Keratinocyte (primary cell): ENCODE measurements around the gene MAP7.

Experiments used
- EZH2 ChIP-seq: IDR thresholded peaks from one replicate; pipeline ENCODE4 v1.6.1; 2012; ENCODE audit warnings: inconsistent platforms, mild to moderate bottlenecking, low read length, moderate library complexity
- TF ChIP-seq, protein P1 (sequence below), 3 experiments: IDR thresholded peaks in 1 of 3; conservative IDR thresholded peaks in 1 of 3; optimal IDR thresholded peaks in 1 of 3; 2 replicates in 2 of 3; 3 replicates in 1 of 3; pipeline versions ENCODE3 to v1.5.1; 2011; ENCODE audit warnings: low read length in 3 of 3, mild to moderate bottlenecking in 3 of 3, moderate library complexity in 2 of 3, control low read depth in 1 of 3, inconsistent platforms in 1 of 3; ENCODE audit not compliant: insufficient read depth in 2 of 3; ENCODE audit errors: extremely low read depth in 1 of 3

DNA sequence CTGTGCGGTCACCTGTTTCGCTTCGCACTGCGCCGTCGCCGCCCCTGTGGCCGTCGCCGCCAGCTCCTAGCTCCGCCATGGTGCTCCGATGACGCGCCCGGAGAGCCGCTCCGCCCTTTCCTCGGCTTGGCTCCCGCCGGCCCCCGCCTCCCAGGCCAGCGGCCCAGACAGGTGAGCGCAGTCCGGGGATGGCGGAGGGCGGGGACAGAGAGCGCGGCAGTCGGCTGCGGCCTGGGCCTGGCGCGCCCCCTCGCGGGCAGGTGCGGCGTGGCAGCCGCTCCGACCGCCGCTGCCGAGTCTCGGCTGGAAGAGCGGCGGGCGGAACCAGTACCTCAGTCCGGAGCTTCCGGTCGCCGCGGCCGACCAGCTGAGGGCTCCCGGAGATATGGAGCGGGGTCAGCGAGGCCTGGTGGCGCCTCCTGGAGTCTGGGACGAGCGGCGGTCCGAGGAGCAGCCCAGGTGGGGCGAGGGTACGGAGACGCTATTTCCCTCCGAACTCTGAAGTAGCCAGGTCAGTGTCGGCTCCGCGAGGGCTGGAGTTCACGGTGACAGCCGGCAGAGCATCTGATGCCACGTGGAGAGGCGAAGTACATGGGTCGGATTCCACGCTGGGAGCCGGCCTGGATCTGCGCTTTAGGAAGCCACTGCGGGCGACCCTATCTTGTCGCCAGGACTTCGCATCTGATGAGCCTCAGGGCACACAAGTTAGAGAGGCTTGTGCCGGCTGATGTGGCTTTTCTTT, at the start of gene MAP7:
- TF ChIP-seq, protein P1, sequence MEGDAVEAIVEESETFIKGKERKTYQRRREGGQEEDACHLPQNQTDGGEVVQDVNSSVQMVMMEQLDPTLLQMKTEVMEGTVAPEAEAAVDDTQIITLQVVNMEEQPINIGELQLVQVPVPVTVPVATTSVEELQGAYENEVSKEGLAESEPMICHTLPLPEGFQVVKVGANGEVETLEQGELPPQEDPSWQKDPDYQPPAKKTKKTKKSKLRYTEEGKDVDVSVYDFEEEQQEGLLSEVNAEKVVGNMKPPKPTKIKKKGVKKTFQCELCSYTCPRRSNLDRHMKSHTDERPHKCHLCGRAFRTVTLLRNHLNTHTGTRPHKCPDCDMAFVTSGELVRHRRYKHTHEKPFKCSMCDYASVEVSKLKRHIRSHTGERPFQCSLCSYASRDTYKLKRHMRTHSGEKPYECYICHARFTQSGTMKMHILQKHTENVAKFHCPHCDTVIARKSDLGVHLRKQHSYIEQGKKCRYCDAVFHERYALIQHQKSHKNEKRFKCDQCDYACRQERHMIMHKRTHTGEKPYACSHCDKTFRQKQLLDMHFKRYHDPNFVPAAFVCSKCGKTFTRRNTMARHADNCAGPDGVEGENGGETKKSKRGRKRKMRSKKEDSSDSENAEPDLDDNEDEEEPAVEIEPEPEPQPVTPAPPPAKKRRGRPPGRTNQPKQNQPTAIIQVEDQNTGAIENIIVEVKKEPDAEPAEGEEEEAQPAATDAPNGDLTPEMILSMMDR (optimal IDR thresholded peaks at IDR 0.05 in 1 of 3, IDR thresholded peaks at IDR 0.05 in 1 of 3, conservative IDR thresholded peaks at IDR 0.05 in 1 of 3; ENCODE audit: extremely low read depth in 1 of 3, insufficient read depth in 2 of 3, low read length in 3 of 3), result peak; percentile 59 to 76 (median 61)
- TF ChIP-seq EZH2, result no peak
